Body of pancreas (tissue), 4 donors: Measurements from ENCODE around the gene IL17C. TPM values are rescaled to one million over a fixed set of nuclear protein-coding genes. Genes with fewer than 3 reads are reported as not detected.
A peak's percentile ranks its signal among the peaks of the same experiment; 100 is the strongest.

ENCODE experiments used
- ATAC-seq: fragments of 150-250 bp; one replicate; pipeline ENCODE4 v1.9.1; 2016
- DNase-seq, 4 donors: peaks; one replicate each; pipeline ENCODE4 v3.0.0-alpha.2; 2019
- H3K27ac ChIP-seq, 4 donors: fragments of 200-600 bp; sonication (generic); 1 replicate in 3 of 4; 2 replicates in 1 of 4; pipeline versions ENCODE4 v1.5.1 to v1.6.1; 2016 to 2019; ENCODE audit warnings: mild to moderate bottlenecking in 1 of 4, mixed read lengths in 1 of 4, moderate library complexity in 1 of 4
- H3K27me3 ChIP-seq, 2 donors: fragments of 200-600 bp; sonication (generic); one replicate each; pipeline ENCODE4 v1.6.0; 2016; ENCODE audit warnings: mild to moderate bottlenecking in 1 of 2
- H3K36me3 ChIP-seq, 2 donors: fragments of 200-600 bp; sonication (generic); replicated peaks in 1 of 2; 2 replicates each; pipeline ENCODE4 v1.5.1; 2016; ENCODE audit warnings: low read depth in 2 of 2; ENCODE audit not compliant: insufficient read depth in 1 of 2
- H3K4me1 ChIP-seq: fragments of 200-600 bp; sonication (generic); one replicate; pipeline ENCODE4 v1.6.0; 2016
- H3K4me3 ChIP-seq, 2 donors: fragments of 200-600 bp; sonication (generic); 1 replicate in 1 of 2; 2 replicates in 1 of 2; pipeline ENCODE4 v1.5.1; 2016 to 2019
- H3K9me3 ChIP-seq, 3 donors: fragments of 200-600 bp; sonication (generic); 1 replicate in 2 of 3; 2 replicates in 1 of 3; pipeline ENCODE4 v1.5.1; 2016
- POLR2A ChIP-seq, 3 donors: fragments of 450-650 bp; IDR thresholded peaks; one replicate each; pipeline ENCODE4 v1.6.1; 2016; ENCODE audit warnings: antibody characterized with exemption in 3 of 3, mild to moderate bottlenecking in 2 of 3
- WGBS, 2 donors: methylation state at CpG; one replicate each; pipeline ENCODE4 v1.1.5; 2017; 5-methylcytosine and 5-hydroxymethylcytosine counted together
- intact Hi-C: fragments of 100-400 bp; cut with DNase I; formaldehyde crosslinking; loops from one replicate; pipeline ENCODE4 v1.15.1; 2023
- total RNA-seq, 2 donors: library from RNA; depleted of rRNA; stranded (reverse); fragments of >200 nt; gene quantifications; one replicate each; pipeline ENCODE4 v1.1.0, GENCODE V29; 2016
- TF ChIP-seq, protein P1 (sequence below), 7 experiments: fragments of 450-650 bp in 4 of 7; fragments of 200-600 bp in 3 of 7; sonication (generic) in 3 of 7; IDR thresholded peaks; one replicate each; pipeline ENCODE4 v1.5.1; 2016 to 2019; ENCODE audit warnings: antibody characterized with exemption in 7 of 7

Gene IL17C
- total RNA-seq, 2 donors from 2014 or later = not detected

DNA sequence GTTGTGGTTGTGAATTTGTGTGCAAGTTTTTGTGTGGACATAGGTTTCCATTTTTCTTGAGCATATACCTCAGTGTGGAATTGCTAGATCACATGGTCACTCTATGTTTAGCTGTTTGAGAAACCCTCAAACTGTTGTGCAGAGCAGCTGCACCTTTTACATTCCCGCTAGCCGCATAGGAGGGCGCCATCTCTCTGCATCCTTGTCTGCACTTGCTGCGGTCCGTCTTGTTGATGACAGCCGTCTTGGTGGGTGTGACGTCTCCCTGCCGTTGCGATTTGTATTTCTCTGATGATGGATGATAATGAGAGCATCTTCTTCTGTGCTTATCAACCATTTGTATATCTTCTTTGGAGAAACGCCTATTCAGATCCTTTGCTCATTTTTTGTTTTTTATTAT lies 25.1 kb upstream of the IL17C start:
- no peaks in the 10 kb centered on the region for H3K9me3 ChIP-seq
- DNase-seq (no peak), ATAC-seq (no peak)
- no peaks in the 10 kb centered on the region for H3K27me3 ChIP-seq
- 90 to 92% methylated on average over 10 of the region's 10 CpGs for WGBS, 2 donors
- no peak overlapping the region for H3K4me3 ChIP-seq
- H3K27ac ChIP-seq = no peak overlapping the region
- H3K4me1 ChIP-seq = peaks cover 50% of the 10 kb centered on the region
- intact Hi-C loops = loop anchor here (10.0 kb wide), 1 partner anchor 72 kb away; the partner anchor contains the start of gene SNAI3
- H3K36me3 ChIP-seq = peaks cover 0 to 8% of the 10 kb centered on the region in 2 donors
- TF ChIP-seq, protein P1, sequence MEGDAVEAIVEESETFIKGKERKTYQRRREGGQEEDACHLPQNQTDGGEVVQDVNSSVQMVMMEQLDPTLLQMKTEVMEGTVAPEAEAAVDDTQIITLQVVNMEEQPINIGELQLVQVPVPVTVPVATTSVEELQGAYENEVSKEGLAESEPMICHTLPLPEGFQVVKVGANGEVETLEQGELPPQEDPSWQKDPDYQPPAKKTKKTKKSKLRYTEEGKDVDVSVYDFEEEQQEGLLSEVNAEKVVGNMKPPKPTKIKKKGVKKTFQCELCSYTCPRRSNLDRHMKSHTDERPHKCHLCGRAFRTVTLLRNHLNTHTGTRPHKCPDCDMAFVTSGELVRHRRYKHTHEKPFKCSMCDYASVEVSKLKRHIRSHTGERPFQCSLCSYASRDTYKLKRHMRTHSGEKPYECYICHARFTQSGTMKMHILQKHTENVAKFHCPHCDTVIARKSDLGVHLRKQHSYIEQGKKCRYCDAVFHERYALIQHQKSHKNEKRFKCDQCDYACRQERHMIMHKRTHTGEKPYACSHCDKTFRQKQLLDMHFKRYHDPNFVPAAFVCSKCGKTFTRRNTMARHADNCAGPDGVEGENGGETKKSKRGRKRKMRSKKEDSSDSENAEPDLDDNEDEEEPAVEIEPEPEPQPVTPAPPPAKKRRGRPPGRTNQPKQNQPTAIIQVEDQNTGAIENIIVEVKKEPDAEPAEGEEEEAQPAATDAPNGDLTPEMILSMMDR (IDR thresholded peaks at IDR 0.05) = no peak
- TF ChIP-seq POLR2A (IDR thresholded peaks at IDR 0.05) = no peak

GRCh38 chr16:88613911-88614817 lies 24.2 kb upstream of the IL17C start:
- peaks cover 0 to 6% of the 10 kb centered on the region in 2 donors for H3K36me3 ChIP-seq
- peak overlapping the region in 2 of 4 donors; percentile 33 to 40 for H3K27ac ChIP-seq
- no peak for DNase-seq
- 65% methylated on average over 17 to 19 of the region's 19 CpGs for WGBS, 2 donors
- H3K9me3 ChIP-seq = no peaks in the 10 kb centered on the region
- TF ChIP-seq POLR2A (IDR thresholded peaks at IDR 0.05) = no peak
- TF ChIP-seq, protein P1 (IDR thresholded peaks at IDR 0.05) = no peak
- no peaks in the 10 kb centered on the region for H3K27me3 ChIP-seq
- intact Hi-C loops = loop anchor here (10.0 kb wide), 1 partner anchor 71 kb away; the partner anchor contains the start of gene SNAI3
- H3K4me1 ChIP-seq = peaks cover 58% of the 10 kb centered on the region
- ATAC-seq = no peak
- H3K4me3 ChIP-seq = no peak overlapping the region

DNA sequence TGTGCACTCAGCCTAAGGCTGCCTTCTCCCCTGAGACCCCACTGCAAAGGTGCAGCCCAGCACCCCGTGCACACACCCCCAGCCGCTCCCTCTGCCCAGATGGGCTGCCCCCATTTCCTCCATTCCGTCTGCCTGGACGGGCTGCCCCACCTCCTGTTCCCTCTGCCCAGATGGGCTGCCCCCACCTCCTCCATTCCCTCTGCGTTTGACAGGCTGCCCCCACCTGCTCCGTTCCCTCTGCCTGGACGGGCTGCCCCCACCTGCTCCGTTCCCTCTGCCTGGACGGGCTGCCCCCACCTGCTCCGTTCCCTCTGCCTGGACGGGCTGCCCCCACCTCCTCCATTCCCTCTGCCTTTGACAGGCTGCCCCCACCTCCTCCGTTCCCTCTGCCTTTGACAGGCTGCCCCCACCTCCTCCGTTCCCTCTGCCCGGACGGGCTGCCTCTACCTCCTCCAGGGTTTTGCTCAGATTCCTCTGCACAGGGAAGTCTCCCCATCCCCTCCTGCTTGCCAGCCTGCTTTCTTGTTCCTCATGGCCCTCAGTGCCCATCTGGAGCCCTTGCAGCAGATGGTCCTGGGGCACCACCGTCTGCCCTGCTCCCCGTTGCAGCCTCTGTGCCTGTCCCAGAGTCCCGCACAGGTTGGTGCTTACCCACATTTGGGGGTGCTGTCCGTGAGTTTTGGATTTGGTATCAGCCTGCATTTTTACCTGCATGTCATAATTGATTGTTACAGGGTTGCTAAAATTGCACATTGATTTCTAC lies 23.4 kb upstream of the IL17C start:
- TF ChIP-seq, protein P1 (IDR thresholded peaks at IDR 0.05) = no peak
- TF ChIP-seq POLR2A (IDR thresholded peaks at IDR 0.05) = no peak
- 37 to 60% methylated on average over 19 of the region's 19 CpGs for WGBS, 2 donors
- no peaks in the 10 kb centered on the region for H3K27me3 ChIP-seq
- peak overlapping the region in 2 of 4 donors; percentile 52 to 74 for H3K27ac ChIP-seq
- H3K9me3 ChIP-seq = no peaks in the 10 kb centered on the region
- intact Hi-C loops = loop anchor here (10.0 kb wide), 1 partner anchor 70 kb away; the partner anchor contains the start of gene SNAI3
- H3K4me3 ChIP-seq = no peak overlapping the region
- H3K36me3 ChIP-seq = peaks cover 0 to 6% of the 10 kb centered on the region in 2 donors
- DNase-seq (peak in 2 of 4 donors; percentile 67 to 75), ATAC-seq (no peak)
- peaks cover 61% of the 10 kb centered on the region for H3K4me1 ChIP-seq

- ATAC-seq = peak; percentile 96
- DNase-seq = peak; percentile 95 to 99 (median 98)
- Histone ChIP-seq H3K4me1 (peaks cover 61% of the 10 kb centered on the region), H3K9me3 (no peaks in the 10 kb centered on the region), H3K4me3 (no peak overlapping the region), H3K36me3 (peaks cover 0 to 3% of the 10 kb centered on the region in 2 donors), H3K27ac (peak overlapping the region; percentile 69 to 79 (median 76)), H3K27me3 (no peaks in the 10 kb centered on the region)
- intact Hi-C loops = loop anchor here (10.0 kb wide), 1 partner anchor 68 kb away; the partner anchor contains the start of gene SNAI3
- 18 to 46% methylated on average over 13 of the region's 13 CpGs for WGBS, 2 donors
- peak in 2 of 3 donors; percentile 33 to 38 for TF ChIP-seq POLR2A (IDR thresholded peaks at IDR 0.05)
- TF ChIP-seq, protein P1 (IDR thresholded peaks at IDR 0.05) = no peak
These were observed 22.1 kb upstream of the IL17C start for GRCh38 chr16:88616320-88616719.
